Ecto neural progenitor cell (in vitro differentiated cells): Measurements from ENCODE around the gene LIMCH1.

Experiments used
- DNase-seq: peaks from one replicate; pipeline ENCODE4 v3.0.0-alpha.2; 2018; ENCODE audit warnings: low spot score

LIMCH1 gene

DNA sequence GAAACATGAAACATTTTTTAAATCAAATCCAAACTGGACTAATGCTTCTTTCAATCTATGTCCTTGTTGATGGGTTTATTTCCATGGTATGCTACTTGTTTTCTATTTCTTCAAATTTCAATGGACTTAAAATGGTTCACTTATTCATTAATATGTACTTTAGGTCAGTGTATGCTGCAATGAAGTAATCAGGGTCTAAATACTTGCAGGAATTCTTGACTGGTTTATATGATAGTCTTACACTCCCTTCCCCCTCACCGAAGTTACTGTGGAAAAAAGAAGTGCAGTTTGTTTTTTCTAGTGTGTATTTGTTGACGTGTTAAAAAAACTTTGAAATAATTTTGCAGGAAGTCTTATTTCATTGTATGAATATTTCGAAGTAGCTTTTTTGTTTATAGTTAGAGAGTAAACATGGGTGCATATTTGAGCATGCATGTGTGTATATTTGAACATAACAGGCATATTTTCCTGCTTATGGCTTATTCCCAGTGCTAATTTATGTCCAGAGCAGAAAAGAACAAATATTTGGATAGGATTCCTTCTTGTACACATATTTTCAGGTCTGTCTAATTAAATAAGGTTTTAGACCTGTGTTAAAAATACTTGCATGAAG, 65.0 kb downstream of the LIMCH1 start:
- no peak for DNase-seq

DNA sequence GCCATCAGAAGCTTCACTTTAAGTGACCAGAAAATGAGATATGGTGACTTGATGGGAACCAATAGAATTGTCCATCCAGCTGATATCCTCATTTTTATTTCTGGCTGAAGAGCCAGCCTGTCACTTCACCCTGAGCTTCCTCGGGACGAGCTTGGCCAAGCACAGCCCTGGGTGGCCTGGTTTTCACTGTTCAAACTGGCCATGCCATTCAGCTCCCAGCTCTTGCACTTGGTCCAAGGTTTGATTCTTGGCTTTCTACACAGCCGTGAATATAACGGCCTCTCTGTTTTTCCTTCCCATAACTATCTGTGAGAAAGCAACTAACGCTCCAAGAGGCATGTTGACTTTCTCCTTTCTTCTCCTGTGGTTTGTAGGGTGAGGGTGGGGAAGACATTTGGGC, 71.9 kb downstream of the LIMCH1 start:
- no peak for DNase-seq

DNA sequence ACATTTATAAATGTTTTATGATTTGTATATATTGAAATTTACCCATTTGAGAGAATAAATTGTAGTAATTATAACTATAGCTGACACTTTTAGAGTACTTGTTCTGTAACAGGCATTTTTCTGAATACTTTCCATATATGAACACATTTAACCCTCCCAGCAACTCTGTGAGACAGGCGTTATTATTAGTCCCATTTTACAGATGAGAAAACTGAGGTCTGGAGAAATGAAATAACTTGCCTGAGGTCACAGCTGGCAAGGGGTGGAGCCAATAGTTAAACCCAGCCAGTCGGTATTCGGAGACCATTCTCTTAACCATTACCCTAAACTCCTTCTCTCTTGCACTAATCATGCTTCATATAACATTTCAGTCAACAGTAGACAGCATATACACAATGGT, 72.5 kb downstream of the LIMCH1 start:
- no peak for DNase-seq

DNA sequence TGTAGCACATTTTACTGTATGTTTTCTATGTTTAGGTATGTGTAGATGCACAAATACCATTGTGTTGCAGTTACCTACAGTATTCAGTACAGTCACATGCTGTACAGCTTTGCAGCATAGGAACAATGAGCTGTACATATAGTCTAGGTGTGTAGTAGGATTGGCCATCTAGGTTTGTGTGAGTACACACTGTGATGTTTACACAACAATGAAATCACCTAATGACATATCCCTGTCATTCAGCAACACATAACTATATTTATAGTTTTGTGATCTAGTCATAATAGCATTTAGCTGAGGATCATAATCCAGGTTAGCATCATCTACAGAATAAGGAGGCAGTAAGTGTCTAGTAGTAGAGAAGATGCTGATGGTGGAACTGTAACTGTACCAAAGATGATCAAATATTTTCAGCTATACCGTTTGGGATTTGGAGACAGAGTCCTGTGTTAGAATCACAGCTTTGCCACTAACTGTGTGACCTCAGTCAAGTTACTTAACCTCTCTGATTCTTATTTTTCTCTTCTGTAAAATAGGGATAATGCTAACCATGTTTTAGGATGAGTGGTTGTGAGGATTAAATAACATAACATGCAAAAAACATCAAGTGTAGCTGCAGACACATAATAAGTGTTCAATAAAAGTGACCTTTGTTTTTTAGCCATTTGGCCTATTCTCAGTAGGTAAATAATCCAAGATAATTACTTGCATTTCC, 73.3 kb downstream of the LIMCH1 start:
- DNase-seq: no peak

DNA sequence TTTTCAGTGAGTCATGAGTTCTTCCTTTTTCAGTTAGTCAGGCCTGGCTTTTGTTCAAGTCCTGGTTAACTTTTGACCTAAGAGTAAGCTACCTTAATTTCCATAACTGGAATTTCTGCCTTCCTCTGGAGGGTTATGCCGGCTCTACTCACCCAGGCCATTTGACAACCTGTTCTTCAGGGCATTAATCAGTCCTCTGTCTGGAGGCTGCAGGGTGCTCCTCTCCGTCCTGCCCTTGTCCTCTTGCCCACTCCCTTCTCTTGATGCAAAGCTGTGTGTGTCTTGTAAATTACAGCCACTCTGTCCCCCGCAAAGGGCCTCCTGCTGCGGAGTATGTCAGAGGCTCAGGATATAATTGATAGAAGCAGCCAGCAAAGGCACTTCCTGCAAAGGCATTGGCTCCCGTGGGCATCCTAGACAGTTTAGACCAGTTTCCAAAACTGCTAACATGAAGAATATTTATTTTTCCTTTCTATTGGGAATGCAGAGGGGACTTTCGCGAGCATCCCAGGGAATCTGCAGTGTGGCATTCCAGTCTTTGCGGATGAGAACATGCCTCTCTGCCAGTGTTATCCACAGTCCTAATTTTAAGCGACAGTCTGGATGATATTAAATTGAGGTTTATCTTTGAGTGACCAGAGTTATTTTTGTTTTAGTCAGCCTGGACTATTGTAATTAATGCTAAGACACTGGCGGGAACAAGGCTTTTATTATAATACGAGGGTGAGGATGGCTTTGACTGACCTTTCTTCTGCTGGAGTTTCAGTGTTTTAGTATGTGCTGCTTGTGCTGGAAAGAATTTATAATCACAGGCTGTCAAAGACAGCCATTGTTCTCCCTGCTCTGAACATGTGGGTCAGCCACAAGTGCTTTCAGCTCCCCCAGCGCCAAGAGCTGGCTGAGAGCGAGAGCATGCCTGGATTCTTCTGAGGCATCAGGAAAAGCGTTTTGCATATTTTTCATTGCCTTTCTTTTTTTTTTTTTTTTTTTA, 74.2 kb downstream of the LIMCH1 start:
- no peak for DNase-seq

DNA sequence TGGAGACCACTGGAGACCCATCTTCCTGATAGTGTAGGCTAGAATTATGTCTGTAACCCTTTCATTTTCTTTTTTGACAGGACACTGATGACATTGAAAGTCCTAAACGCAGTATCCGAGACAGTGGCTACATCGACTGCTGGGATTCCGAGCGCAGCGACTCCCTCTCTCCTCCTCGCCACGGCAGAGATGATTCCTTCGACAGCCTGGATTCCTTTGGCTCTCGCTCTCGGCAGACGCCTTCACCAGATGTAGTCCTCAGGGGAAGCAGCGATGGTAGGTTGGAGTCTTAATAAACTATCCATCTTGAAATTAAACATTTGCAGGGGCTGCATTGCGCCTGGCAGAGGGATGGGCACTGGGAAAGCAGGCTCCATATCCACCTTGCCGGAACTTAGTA, 75.4 kb downstream of the LIMCH1 start:
- DNase-seq: no peak

DNA sequence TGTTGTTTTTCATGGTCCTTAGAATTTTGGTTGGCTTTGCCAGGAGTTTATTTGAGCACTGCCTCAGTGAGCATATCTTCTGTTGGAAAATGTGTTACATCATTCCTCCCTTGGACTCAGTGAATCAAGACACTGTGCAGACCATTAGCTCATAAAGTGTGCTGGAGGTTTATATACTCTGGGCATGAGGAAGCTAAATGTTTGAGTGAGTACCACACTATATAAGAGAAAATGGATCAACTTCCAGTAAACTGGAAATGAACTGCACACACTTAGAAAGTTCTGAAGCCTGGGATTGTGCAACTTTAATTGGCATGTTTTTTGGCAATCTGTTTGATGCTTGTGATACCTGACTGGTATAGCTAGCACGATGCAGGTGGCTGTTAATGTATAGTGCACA, 75.9 kb downstream of the LIMCH1 start:
- no peak for DNase-seq

DNA sequence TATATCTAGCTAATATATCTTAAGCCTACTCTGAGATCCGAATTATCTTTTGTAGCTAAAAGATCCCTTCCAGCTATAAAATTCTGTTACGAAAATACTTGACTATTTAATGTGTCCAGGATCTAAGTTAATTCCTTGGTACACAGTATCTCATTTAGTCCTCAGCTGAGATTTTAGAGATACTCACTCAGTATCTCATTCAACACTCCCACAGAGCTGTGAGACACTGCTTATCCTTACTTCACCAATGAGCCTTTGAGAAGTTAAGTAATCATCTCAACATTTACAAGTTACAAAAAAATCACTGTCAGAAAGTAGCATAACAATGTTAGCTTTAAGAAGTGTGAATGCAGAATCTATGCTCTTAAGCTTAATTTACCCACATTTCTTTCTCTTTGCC, 76.6 kb downstream of the LIMCH1 start:
- no peak for DNase-seq

DNA sequence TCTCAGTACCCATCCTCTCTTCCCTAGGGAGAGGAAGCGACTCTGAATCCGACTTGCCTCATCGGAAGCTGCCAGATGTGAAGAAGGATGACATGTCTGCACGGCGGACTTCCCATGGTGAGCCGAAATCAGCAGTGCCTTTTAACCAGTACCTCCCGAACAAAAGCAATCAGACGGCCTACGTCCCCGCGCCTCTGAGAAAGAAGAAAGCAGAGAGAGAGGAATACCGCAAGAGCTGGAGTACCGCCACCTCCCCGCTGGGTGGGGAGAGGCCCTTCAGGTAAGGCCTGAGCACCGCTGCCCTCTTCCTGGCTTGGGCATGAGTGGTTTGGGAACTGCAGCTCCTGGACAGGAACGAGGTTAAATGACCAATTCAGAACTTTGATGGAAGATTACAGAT, 81.2 kb downstream of the LIMCH1 start:
- DNase-seq: no peak

DNA sequence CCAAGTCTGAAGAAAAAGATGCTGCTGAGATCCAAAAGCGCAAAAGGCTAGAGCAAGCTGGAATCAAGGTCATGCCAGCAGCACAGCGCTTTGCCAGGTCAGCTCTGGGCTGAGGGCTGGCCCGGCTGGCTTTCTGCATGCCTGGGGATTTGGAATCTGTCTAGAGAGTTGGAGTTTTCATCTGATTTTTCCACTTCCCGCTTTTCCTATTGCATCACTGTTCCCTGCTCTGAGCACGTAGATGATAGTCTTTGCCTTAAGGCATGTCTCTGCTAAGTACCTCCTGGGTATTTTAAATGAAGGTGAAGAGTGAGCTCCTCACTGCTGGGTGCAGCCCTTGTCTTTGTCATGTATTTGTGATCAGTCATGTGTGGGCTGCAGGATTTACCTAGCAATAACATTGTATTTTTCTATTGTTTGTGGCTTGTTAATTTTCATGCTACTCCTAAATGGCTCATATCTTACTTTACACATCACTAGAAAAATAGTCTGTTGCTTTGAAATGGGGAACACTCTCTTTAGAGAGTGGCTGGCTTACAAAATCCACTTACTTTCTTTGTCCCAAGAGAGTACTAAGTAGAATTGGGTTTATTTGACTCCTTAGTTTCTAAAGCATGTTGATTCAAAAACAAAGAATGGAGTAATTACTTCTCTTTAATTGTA, 82.8 kb downstream of the LIMCH1 start:
- no peak for DNase-seq

DNA sequence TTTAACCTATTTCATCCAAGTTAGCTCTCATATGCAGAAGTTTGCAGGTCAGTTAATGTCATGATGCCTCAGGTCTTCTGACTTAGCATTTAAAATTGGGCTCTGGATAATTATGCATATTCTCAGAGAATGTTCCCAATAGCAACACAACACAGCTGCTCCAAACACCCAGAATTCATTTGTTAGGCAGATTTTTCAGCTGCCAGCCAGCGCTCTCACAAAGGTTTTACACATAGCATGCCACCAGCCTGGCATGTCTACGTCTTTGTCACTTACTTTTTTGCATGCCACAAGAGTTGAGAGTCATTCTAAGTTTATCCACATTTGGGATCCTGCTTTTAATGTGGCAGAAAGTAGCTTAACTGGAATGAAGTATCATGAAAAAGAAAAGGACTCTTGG, 84.8 kb downstream of the LIMCH1 start:
- no peak for DNase-seq

DNA sequence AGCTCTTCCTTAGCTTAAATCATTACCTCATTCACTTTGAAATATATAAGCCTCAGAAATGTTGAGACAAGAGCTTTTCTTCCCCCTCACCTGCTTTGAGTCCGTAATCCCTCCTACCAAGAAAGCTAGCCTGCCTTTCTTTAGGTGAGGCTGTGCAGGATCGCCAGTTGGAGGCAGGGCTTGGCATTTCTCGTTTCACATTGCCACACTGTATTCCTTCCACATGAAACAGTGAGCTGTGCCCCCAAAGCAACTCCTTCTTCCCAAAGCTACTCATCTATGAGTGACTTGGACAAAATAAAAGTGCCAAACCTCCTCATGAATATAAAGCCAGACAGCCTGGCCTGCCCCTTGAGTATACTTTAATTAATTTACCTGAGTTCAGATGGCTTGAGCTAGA, 86.8 kb downstream of the LIMCH1 start:
- DNase-seq: no peak

DNA sequence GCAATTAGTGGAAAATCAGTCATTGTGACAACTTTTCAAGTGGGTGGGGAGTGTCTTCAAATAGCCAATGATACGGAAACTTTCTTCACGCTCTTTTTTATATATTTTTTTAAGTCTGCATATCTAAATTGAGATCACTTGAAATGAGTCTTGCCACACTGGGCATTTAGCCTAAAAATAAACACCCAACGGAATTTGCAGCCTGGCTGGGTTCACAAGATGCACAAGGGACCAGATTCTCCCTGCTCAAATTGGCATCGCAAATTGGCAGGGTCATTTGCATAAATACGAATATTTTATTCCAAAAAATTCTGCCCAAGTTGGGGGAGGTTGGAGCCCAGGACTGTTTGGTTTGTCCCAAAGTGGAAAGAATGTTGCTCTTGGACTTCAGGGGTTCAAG, 87.6 kb downstream of the LIMCH1 start:
- DNase-seq: no peak

DNA sequence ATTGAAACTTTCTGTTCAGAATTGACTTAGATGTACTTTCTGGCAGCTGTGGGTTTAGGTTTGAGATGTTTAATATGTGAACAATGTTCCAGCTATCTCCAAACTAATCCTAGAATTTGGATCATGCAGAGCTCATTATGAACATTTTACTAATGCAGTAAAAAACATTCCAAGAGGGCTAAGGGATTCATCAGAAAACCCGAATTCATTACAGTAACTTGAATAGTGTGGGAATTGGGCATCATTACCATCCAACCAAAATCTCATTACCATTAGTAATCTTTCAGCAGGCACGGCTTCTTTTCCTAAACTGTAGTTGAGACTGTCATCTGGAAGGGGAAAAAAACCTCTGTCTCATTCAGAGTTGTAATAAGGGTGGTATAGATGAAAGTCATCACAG, 91.0 kb downstream of the LIMCH1 start:
- DNase-seq: no peak

DNA sequence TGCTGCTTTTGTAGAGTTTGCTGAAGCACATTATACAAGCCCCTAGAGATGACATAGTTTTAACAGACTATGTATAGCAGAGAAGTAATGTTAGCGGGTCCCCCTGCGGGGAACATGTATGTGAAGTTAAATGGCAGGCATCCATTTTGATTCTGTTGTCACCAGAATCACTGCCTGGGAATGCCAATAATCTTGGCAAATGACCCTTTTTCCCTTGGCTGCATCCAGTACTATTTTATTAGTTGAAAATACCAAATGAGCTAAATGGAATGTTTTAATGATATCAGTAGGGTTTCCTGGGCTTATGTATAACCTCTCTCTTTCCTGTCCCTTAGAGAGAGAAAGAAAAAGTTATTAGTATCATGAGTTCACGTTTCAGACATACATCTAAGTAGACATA, 93.6 kb downstream of the LIMCH1 start:
- DNase-seq: no peak

DNA sequence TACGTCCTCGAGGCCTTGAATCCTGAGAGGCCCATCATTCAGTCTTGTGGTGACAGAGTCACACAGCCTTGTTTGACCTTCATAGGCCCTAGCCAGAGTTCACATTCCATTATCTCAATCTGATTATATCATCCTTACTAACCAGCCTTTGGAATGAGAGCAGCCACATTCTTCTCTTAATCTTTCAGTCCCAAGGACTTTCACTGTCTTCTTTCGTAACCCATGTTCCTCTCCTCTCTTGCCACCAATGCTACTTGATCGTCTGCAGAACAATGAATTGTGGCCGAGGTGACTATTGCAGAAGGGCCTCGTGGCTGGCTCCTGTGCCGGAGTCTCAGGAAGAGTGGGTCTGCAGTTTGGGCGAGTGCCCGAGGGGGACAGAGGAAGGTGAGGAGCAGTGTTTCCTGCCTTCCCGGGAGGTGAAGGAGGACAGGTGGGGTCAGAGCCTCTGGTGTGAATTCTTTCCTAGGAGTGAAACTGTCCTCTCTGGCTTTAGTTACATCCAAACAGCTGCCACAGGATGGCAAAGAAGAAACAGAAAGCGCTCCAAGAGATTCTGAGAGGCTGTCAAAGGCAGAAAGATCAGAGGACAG, 94.6 kb downstream of the LIMCH1 start:
- no peak for DNase-seq

DNA sequence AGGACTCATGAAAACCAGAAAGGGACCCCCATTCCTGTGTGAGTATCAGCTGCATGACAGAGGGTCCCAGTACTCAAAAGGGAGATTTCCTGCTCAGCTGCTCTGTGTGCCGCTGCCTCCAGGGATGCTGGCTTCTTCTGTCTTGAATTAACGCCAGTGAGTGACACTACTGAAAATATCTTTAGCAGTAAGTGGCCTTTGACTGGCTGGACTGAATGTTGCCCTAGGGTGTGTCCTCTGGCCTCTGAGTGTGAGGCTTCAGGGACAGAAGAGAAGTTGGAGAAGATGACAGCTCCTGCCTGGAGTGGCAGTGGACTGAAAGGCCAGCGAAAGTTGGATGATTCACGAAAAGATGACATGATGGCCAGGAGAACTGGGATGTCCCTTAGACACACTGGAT, 95.4 kb downstream of the LIMCH1 start:
- no peak for DNase-seq

DNA sequence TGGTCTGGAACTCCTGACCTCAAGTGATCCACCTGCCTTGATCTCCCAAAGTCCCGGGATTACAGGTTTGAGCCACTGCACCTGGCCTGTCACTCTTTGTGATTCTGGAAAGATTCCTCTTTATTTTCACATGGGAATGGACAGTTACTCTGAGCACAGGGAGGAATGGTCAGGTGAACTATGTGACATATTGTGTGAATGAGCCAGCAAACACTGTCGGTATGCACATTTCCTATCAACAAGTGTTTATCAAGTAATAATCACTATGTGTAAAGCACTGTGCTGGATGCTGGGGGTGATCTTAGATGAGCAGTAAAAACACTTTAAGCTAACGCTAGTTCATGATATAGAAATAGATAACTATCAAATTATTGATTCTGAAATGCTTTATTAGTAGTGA, 97.5 kb downstream of the LIMCH1 start:
- no peak for DNase-seq

DNA sequence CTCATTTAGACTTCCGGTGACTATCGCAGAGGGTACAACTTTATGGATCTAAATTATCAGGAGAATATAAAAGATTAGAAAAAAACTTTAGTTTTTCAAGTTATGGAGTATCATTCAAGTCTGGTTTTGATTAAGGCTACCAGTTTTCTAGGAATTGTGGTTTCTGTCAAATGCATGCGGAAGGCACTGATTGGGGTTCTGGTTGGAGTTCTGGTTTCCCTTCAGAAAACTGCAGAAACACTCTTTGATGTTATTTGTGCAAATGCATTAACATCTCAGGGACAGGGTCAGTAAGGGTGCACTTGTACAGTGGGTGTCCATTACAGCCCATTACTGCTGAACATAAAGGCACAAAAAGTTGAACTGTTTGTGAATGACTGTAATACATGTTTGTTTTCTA, 100.2 kb downstream of the LIMCH1 start:
- no peak for DNase-seq

DNA sequence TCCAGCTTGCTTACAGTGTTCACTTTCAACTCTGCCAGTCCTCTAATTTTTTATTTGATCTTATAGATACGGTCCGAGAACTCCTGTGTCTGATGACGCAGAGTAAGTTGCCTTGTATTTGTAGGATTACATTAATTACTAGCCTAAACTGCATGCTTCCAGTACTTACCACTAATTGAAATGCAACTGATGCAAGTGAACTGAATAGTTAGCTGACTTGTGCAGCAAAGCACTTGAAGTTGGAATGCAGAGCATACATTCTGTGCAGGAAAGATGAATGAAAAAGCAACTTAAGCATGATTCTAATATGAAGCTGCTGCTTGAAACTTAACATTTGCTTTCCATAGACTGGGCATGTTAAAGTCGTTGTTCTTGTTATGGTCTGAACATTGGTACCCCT, 100.9 kb downstream of the LIMCH1 start:
- no peak for DNase-seq

DNA sequence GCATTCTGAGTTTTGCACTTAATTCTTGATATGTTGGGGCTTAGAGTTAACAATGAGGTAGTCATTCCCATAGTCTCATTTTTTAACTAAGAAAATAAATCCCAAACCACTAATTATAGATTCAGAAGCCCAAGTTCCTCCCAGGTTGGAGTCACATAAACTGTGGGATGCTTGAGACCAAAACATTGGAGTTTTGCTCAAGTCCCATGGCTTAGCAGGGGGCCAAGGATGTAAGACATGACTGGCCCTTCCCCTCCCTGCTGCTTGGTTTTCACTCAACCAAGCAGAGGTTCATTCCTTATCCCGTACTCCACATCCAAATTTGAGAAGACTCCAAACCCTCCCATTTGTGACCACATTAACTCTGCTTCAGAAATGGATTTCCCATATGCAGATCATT, 101.3 kb downstream of the LIMCH1 start:
- no peak for DNase-seq

DNA sequence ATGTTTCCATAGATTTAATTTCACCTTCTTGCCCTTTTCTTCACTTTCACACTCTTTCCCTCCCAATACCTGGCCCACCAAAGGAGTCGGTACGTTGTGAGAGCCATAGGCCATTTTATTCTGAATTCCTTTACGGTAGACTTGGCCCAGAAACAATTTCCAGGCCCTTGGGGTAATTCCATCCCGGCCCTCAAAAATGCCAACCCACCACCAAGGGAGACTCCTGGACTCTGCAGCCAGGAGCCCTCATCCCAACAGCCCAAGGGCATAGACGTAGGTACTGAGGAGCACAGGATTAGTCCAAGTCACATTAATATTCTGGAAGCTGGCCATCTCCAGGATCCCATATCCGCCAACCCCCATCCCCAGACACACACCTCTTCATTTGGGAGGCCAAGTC, 102.9 kb downstream of the LIMCH1 start:
- DNase-seq: no peak
